Measurements from ENCODE around the gene MBD2. TPM values are rescaled to one million over a fixed set of nuclear protein-coding genes. Genes with fewer than 3 reads are reported as not detected.
"Not testable (repeated sequence)": the region's sequence is repeated elsewhere in the genome, so short reads cannot be mapped to it uniquely, and the experiment has no call there.

The MBD2 gene
- total RNA-seq, 2 experiments from 2014 or later = 134 to 143 TPM

- DNase-seq = no peak
- H3K4me3 Mint-ChIP-seq = no peak overlapping the region
- POLR2A ChIA-PET = interaction anchor here (0.7 kb wide), 1 partner anchor 14 kb away, joined by 3 read pairs; no protein-coding TSS in a partner anchor
- H3K9me3 Mint-ChIP-seq (ENCODE audit: low read depth) = no peaks in the 10 kb centered on the region
- no peak overlapping the region for H3K27ac Mint-ChIP-seq
- intact Hi-C loops (cut with DNase I, micrococcal nuclease) = no loop called here
- CTCF ChIA-PET = no interaction called here
- no peaks in the 10 kb centered on the region for H3K4me1 Mint-ChIP-seq
- H3K36me3 Mint-ChIP-seq (ENCODE audit: low read depth) = no peaks in the 10 kb centered on the region
- no peak for ATAC-seq
- H3K27me3 Mint-ChIP-seq = peaks cover 6% of the 10 kb centered on the region
Measured at GRCh38 chr18:54235871-54236270, 11.4 kb upstream of the MBD2 start.

GRCh38 chr18:54233747-54234146, 9.3 kb upstream of the MBD2 start:
- intact Hi-C loops (cut with DNase I, micrococcal nuclease) = no loop called here
- Mint-ChIP-seq H3K36me3 (ENCODE audit: low read depth) (no peaks in the 10 kb centered on the region), H3K4me3 (no peak overlapping the region), H3K9me3 (ENCODE audit: low read depth) (no peaks in the 10 kb centered on the region), H3K27ac (no peak overlapping the region), H3K4me1 (peaks cover 11% of the 10 kb centered on the region), H3K27me3 (peaks cover 6% of the 10 kb centered on the region)
- DNase-seq = no peak
- no peak for ATAC-seq
- ChIA-PET POLR2A (no interaction called here), CTCF (no interaction called here)

DNA sequence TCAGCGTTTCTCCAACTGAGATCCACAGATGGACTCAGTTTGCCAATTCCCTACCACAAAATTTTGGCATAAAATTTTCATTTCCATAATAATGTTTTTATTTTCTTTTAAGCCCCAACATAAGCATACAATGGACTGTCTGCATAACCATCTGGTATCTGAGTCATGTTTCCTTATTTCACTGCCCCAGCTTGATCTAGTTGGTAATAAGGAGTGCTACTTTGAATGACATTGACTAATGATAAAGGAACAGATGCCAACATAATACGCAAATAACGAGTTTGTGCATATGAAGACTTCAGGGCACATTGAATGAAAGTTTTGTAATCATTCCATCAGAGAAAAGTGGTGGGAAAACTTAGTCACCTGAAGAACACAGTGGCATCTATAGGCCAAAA, 8.8 kb upstream of the MBD2 start:
- H3K4me3 Mint-ChIP-seq = no peak overlapping the region
- H3K36me3 Mint-ChIP-seq (ENCODE audit: low read depth) = no peaks in the 10 kb centered on the region
- no peaks in the 10 kb centered on the region for H3K9me3 Mint-ChIP-seq (ENCODE audit: low read depth)
- ATAC-seq = peak; percentile 44
- intact Hi-C loops (cut with DNase I, micrococcal nuclease) = no loop called here
- peaks cover 6% of the 10 kb centered on the region for H3K27me3 Mint-ChIP-seq
- H3K4me1 Mint-ChIP-seq = peaks cover 12% of the 10 kb centered on the region
- no peak overlapping the region for H3K27ac Mint-ChIP-seq
- CTCF ChIA-PET = interaction anchor here (0.7 kb wide), 1 partner anchor 307 kb away, joined by 3 read pairs; no protein-coding TSS in a partner anchor
- no peak for DNase-seq
- POLR2A ChIA-PET = no interaction called here

GRCh38 chr18:54232485-54233227, 8.2 kb upstream of the MBD2 start:
- H3K4me3 Mint-ChIP-seq = no peak overlapping the region
- intact Hi-C loops (cut with DNase I, micrococcal nuclease) = no loop called here
- H3K27me3 Mint-ChIP-seq = peaks cover 6% of the 10 kb centered on the region
- ChIA-PET POLR2A (no interaction called here), CTCF (interaction anchor here (0.6 to 0.7 kb wide), 2 partner anchors 125 to 308 kb away, joined by 3 read pairs; partner anchors contain the start of genes C18orf54 and STARD6)
- H3K27ac Mint-ChIP-seq = no peak overlapping the region
- no peak for ATAC-seq
- no peak for DNase-seq
- H3K9me3 Mint-ChIP-seq (ENCODE audit: low read depth) = no peaks in the 10 kb centered on the region
- H3K36me3 Mint-ChIP-seq (ENCODE audit: low read depth) = no peaks in the 10 kb centered on the region
- peaks cover 12% of the 10 kb centered on the region for H3K4me1 Mint-ChIP-seq

DNA sequence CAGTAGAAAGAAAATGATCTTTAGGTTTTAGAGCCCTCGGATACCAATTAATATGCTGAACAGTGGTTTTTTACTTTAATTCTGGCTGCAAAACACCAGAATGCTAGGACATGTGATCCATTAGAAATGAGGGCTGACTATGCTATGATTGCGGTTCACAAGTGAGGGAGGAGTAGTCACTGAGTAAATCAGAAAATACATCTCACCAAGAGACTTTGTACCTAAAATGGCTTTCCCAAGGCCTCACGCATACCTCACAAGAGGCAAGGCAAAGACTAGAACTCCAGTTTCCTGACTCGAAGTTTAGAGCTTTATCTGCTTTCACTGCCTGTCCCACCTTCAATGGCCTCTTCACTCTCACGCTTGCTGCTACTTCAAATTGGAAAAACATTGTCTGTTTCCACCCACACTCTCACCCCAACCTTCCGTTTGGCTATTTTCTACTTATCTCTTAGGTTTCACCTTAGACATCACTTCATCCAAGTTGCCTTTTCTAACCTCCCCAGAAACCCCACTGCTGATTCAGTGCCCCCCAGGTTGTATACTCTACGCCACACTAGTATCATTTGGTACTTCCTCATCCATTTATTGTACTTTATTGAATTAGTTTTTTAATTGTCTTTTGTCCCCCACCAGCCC, 5.1 kb upstream of the MBD2 start:
- ChIA-PET CTCF (no interaction called here), POLR2A (no interaction called here)
- Mint-ChIP-seq H3K4me1 (peaks cover 18% of the 10 kb centered on the region), H3K27me3 (peaks cover 3% of the 10 kb centered on the region), H3K4me3 (no peak overlapping the region), H3K36me3 (ENCODE audit: low read depth) (no peaks in the 10 kb centered on the region), H3K9me3 (ENCODE audit: low read depth) (no peaks in the 10 kb centered on the region), H3K27ac (peak overlapping the region; percentile 64)
- intact Hi-C loops (cut with DNase I, micrococcal nuclease) = no loop called here
- DNase-seq (peak; percentile 30), ATAC-seq (peak; percentile 4)

- CTCF ChIA-PET = interaction anchor here (0.6 to 0.8 kb wide), 2 partner anchors 24 to 94 kb away, joined by 3 read pairs; no protein-coding TSS in a partner anchor
- ATAC-seq (no peak), DNase-seq (no peak)
- H3K36me3 Mint-ChIP-seq (ENCODE audit: low read depth) = peaks cover 2% of the 10 kb centered on the region
- no peaks in the 10 kb centered on the region for H3K27me3 Mint-ChIP-seq
- H3K9me3 Mint-ChIP-seq (ENCODE audit: low read depth) = no peaks in the 10 kb centered on the region
- POLR2A ChIA-PET = no interaction called here
- H3K4me1 Mint-ChIP-seq = peaks cover 18% of the 10 kb centered on the region
- intact Hi-C loops (cut with DNase I, micrococcal nuclease) = no loop called here
- H3K4me3 Mint-ChIP-seq = no peak overlapping the region
- no peak overlapping the region for H3K27ac Mint-ChIP-seq
Measured at GRCh38 chr18:54228364-54228763, 3.9 kb upstream of the MBD2 start.

- ATAC-seq = peak; percentile 52
- ChIA-PET CTCF (interaction anchor here (0.6 to 2.8 kb wide), 19 partner anchors 9 to 169 kb away, joined by 3 to 35 read pairs (median 5); partner anchors contain the start of genes C18orf54, POLI and STARD6), POLR2A (interaction anchor here (0.5 to 1.6 kb wide), 14 partner anchors 11 to 169 kb away, joined by 3 to 21 read pairs (median 5); partner anchors contain the start of genes C18orf54, POLI and STARD6)
- H3K4me1 Mint-ChIP-seq = peaks cover 47% of the 10 kb centered on the region
- H3K4me3 Mint-ChIP-seq = peak overlapping the region; percentile 98
- peak overlapping the region; percentile 98 for H3K27ac Mint-ChIP-seq
- no peaks in the 10 kb centered on the region for H3K9me3 Mint-ChIP-seq (ENCODE audit: low read depth)
- intact Hi-C loops (cut with DNase I, micrococcal nuclease) = loop anchor here (1.0 to 2.0 kb wide), 10 partner anchors 24 to 169 kb away; partner anchors contain the start of genes C18orf54 (in 2 of the 2), POLI (in 2 of the 2) and STARD6 (in 2 of the 2)
- peaks cover 20% of the 10 kb centered on the region for H3K36me3 Mint-ChIP-seq (ENCODE audit: low read depth)
- no peaks in the 10 kb centered on the region for H3K27me3 Mint-ChIP-seq
- DNase-seq = peak; percentile 79
Measured at GRCh38 chr18:54223568-54224241, 764 bp downstream of the MBD2 start.

- Mint-ChIP-seq H3K27ac (peak overlapping the region; percentile 98), H3K4me3 (peak overlapping the region; percentile 98), H3K9me3 (ENCODE audit: low read depth) (no peaks in the 10 kb centered on the region), H3K36me3 (ENCODE audit: low read depth) (peaks cover 20% of the 10 kb centered on the region), H3K27me3 (no peaks in the 10 kb centered on the region), H3K4me1 (peaks cover 50% of the 10 kb centered on the region)
- peak; percentile 66 for DNase-seq
- intact Hi-C loops (cut with DNase I, micrococcal nuclease) = loop anchor here (1.0 to 2.0 kb wide), 7 partner anchors 41 to 169 kb away; partner anchors contain the start of genes C18orf54 (in 1 of the 2), POLI (in 1 of the 2) and STARD6 (in 1 of the 2)
- POLR2A ChIA-PET = interaction anchor here (0.5 to 1.6 kb wide), 14 partner anchors 10 to 169 kb away, joined by 3 to 21 read pairs (median 5); partner anchors contain the start of genes C18orf54, POLI and STARD6
- peak; percentile 59 for ATAC-seq
- CTCF ChIA-PET = interaction anchor here (0.6 to 2.8 kb wide), 19 partner anchors 8 to 170 kb away, joined by 3 to 35 read pairs (median 5); partner anchors contain the start of genes C18orf54, POLI and STARD6
Measured at GRCh38 chr18:54222922-54223567, 1.4 kb downstream of the MBD2 start.

GRCh38 chr18:54220406-54220805, 4.1 kb downstream of the MBD2 start:
- CTCF ChIA-PET = interaction anchor here (0.7 to 1.0 kb wide), 2 partner anchors 51 to 65 kb away, joined by 3 read pairs; no protein-coding TSS in a partner anchor
- H3K27ac Mint-ChIP-seq = peak overlapping the region; percentile 63
- intact Hi-C loops (cut with DNase I, micrococcal nuclease) = no loop called here

DNA sequence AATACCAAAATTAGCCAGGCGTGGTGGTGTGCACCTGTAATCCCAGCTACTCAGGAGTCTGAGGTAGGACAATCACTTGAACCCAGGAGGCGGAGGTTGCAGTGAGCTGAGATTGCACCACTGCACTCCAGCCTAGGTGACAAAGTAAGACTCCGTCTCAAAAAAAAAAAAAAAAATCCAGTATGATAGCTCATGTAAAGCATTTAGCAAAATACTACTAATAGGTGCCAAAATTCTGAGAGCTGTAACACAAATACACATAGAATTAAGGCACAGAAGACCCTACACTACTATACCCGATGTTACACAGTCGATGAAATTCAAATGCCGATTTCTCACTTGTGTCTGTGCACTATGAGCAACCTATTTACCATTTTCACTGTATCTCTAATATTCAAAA, 5.7 kb downstream of the MBD2 start:
- DNase-seq; H3K27me3 Mint-ChIP-seq; H3K4me3 Mint-ChIP-seq; H3K9me3 Mint-ChIP-seq (ENCODE audit: low read depth); ATAC-seq; H3K27ac Mint-ChIP-seq; intact Hi-C loops (cut with DNase I, micrococcal nuclease): not testable (repeated sequence)
- CTCF ChIA-PET = interaction anchor here (0.6 to 2.4 kb wide), 2 partner anchors 52 to 139 kb away, joined by 3 to 8 read pairs; partner anchors contain the start of genes C18orf54 and STARD6
- peaks cover 27% of the 10 kb centered on the region for H3K36me3 Mint-ChIP-seq (ENCODE audit: low read depth)
- peaks cover 67% of the 10 kb centered on the region for H3K4me1 Mint-ChIP-seq
- POLR2A ChIA-PET = interaction anchor here (0.7 to 0.9 kb wide), 2 partner anchors 50 to 428 kb away, joined by 3 to 6 read pairs; partner anchors contain the start of gene POLI

More at GRCh38 chr18:54220406-54220805, 4.1 kb downstream of the MBD2 start:
- Mint-ChIP-seq H3K4me1 (peaks cover 65% of the 10 kb centered on the region), H3K9me3 (ENCODE audit: low read depth) (no peaks in the 10 kb centered on the region), H3K36me3 (ENCODE audit: low read depth) (peaks cover 20% of the 10 kb centered on the region), H3K4me3 (no peak overlapping the region), H3K27me3 (no peaks in the 10 kb centered on the region)
- ATAC-seq = no peak
- no peak for DNase-seq
- POLR2A ChIA-PET = no interaction called here

Measured in activated CD4-positive, alpha-beta T cell treated with anti-CD3 and anti-CD28 coated beads for 36 hours (primary cell).